Retinal pigment epithelial cell (primary cell): ENCODE data around the gene RPGR.
A peak's percentile ranks its signal among the peaks of the same experiment; 100 is the strongest.

ENCODE experiments used
- DNase-seq: peaks from one replicate; pipeline ENCODE4 v3.0.0-alpha.2; 2010; ENCODE audit warnings: low read depth
- H3K4me3 ChIP-seq: 2 replicates; pipeline ENCODE4 v1.5.1; 2011; ENCODE audit warnings: mild to moderate bottlenecking, low read length, control low read depth, moderate library complexity
- TF ChIP-seq, protein P1 (sequence below): conservative IDR thresholded peaks from 2 replicates; pipeline ENCODE4 v1.5.1; 2011; ENCODE audit warnings: low read depth, low read length, control low read depth, inconsistent platforms

Gene RPGR

DNA sequence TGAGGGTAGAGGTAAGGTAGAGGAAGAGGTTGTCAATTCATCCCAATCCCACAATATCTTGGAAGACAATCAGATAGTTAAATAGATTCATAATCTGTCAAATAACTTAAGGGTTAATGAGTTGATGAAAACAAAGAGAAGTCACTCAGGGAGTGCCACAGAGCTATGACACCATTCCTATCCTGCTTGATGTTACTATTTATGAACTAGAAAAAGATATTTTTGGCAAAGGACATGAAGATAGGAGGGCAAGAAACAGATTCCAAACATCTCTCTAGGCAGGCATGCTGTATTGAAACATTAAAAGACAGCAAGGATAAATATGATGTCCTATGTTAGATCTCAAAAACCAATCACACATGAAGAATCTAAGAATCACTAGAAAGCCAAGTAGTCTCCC, 103.1 kb downstream of the RPGR start:
- H3K4me3 ChIP-seq: no peak overlapping the region
- DNase-seq: no peak
- TF ChIP-seq, protein P1, sequence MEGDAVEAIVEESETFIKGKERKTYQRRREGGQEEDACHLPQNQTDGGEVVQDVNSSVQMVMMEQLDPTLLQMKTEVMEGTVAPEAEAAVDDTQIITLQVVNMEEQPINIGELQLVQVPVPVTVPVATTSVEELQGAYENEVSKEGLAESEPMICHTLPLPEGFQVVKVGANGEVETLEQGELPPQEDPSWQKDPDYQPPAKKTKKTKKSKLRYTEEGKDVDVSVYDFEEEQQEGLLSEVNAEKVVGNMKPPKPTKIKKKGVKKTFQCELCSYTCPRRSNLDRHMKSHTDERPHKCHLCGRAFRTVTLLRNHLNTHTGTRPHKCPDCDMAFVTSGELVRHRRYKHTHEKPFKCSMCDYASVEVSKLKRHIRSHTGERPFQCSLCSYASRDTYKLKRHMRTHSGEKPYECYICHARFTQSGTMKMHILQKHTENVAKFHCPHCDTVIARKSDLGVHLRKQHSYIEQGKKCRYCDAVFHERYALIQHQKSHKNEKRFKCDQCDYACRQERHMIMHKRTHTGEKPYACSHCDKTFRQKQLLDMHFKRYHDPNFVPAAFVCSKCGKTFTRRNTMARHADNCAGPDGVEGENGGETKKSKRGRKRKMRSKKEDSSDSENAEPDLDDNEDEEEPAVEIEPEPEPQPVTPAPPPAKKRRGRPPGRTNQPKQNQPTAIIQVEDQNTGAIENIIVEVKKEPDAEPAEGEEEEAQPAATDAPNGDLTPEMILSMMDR: no peak

DNA sequence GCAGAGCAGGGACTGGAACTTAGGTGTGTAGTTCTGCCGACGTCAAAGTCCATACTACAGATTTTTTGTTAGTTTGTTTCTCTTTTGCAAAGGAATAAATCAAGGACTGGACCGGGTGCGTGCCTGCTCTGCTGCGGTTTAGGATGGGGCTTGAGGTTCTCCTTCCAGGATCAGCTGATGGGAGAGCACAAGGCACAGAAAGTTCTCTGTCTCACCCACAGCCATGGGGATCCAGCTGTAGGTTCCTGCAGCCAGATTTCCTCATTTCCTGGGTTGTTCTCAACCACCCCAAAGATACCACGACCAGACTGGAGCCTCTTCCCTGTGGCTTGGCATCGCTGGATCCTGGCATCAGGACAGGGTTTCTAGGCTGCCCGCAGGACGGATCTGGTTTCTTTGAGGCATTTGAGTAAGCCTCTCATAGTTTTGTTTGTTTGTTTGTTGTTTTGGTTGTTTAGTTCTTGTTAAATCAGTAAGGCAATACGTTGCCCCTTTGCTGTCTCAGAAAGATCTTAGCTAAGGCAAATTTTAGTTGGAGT, 105.8 kb downstream of the RPGR start:
- TF ChIP-seq, protein P1: no peak
- H3K4me3 ChIP-seq: no peak overlapping the region
- DNase-seq: no peak

DNA sequence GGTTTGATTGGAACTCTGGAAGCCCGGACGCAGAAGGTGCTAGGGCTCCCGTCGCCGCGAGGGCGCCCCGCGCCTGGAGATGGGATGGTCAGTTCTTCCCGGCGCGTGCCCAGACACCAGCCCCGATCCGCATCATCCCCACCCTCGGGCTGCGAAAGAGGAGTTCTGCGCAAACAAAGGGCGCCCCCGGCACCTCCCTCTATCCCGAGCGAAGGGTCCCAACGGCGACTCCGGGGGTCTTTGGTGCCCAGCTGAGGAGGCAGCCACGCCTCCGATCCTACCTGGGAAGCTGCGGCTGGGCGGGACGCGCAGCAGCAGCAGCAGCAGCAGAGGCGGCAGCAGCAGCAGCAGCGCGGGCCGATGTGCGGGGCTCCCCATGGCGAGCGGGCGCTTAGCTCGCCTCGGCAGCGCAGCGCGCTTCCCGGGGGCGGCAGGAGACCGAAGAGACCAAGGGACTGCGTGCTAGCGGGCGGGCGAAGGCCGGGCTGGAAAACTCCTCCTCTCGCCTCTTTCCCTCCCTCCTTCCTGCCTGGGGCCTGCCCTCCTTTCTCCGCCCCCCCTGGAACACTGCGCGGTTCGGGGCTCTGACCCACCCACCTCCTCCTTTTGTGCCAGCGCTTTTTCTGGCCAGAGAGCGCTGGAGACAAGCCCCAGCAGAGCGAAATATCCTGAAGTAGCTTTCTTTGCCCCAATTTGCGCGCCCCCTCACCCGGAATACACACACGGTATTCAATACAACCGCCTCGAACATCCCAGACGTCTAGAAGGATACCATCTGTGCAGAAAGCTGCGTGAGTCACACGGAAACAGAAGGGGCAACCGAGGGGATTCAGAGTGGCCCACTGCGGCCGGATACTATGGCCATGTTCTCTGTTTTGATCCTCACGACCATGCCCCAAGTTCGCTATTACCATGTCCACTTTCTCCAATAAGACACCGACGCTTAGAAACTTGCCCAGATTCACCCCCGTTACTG, 106.6 kb downstream of the RPGR start, which contains the start of gene SRPX:
SRPX (minus strand) TSS at position 457 of the 976 bp plus-strand sequence; CDS start at position 378, 79 bp downstream.
- peak within 1 kb of the TSS; percentile 60 for H3K4me3 ChIP-seq
- TF ChIP-seq, protein P1: no peak

DNA sequence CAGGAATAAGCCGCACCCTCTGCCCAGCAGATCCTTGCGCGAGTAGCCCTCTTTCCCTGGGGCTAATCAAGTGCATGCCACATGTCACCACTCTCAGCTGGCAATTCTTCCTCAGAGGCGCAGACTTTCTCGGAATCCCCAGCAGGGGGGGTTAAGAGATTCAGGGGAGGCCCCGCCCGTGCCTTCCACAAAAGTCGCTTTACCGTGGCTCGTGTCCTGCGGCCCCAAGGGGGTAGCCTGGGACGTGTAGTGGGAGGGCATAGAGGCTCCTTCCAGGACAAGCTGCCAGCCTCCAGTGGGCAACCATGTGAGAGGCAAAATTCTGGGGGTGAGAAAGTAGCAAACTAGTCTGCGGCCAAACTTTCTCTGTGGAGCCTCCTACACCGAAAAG, 107.3 kb downstream of the RPGR start:
- no peak for DNase-seq
- peak overlapping the region; percentile 60 for H3K4me3 ChIP-seq
- TF ChIP-seq, protein P1: peak; percentile 45

More for the DNA sequence above, 106.6 kb downstream of the RPGR start, which contains the start of gene SRPX:
- DNase-seq: no peak
